IMR-90 (cell line): ENCODE measurements around the gene PHB1. TPM values are rescaled to one million over a fixed set of nuclear protein-coding genes. Genes with fewer than 3 reads are reported as not detected.
"Not testable (repeated sequence)": the region's sequence is repeated elsewhere in the genome, so short reads cannot be mapped to it uniquely, and the experiment has no call there.

ENCODE experiments used
- ATAC-seq: fragments of 200-7000 bp; cut with Tn5 transposase; 2 replicates; pipeline ENCODE4 v1.9.1; 2020; ENCODE audit warnings: low read depth, mild to moderate bottlenecking, moderate library complexity
- BruUV-seq: library from RNA; stranded (reverse); fragments of 400-500 nt; replicated peaks from 2 replicates; lab custom pipeline; 2021; lab: Mats Ljungman, UMichigan
- CTCF ChIA-PET: fragments of 300-600 bp; formaldehyde crosslinking; extraction: SDS; loops from one replicate; lab custom pipeline; 2021; ENCODE audit warnings: antibody characterized with exemption; lab: Yijun Ruan, JAX
- POLR2A ChIA-PET: fragments of 300-600 bp; sonication (Branson Sonifier 250); formaldehyde crosslinking; loops from one replicate; lab custom pipeline; 2022; ENCODE audit warnings: antibody characterized with exemption; ENCODE audit not compliant: unreplicated experiment; lab: Charles Lee
- DNase-seq: peaks from one replicate; pipeline ENCODE4 v3.0.0; 2013
- H2AFZ ChIP-seq: replicated peaks from 2 replicates; pipeline ENCODE3; 2013; ENCODE audit warnings: low read length, mild to moderate bottlenecking; ENCODE audit not compliant: poor library complexity
- H2AK5ac ChIP-seq: 2 replicates; pipeline ENCODE4 v1.6.1; 2013; ENCODE audit warnings: low read depth, low read length, inconsistent platforms
- H2AK9ac ChIP-seq: replicated peaks from 2 replicates; pipeline ENCODE3; 2013; ENCODE audit warnings: mild to moderate bottlenecking, low read depth, low read length, moderate library complexity; ENCODE audit not compliant: poor library complexity
- H2BK120ac ChIP-seq: 2 replicates; pipeline ENCODE4 v1.6.1; 2013; ENCODE audit warnings: low read depth, low read length, inconsistent platforms
- H2BK15ac ChIP-seq: 3 replicates; pipeline ENCODE4 v1.6.1; 2013; ENCODE audit warnings: low read depth, low read length, inconsistent platforms
- H2BK20ac ChIP-seq: 2 replicates; pipeline ENCODE4 v1.6.1; 2013; ENCODE audit warnings: low read depth, mild to moderate bottlenecking, inconsistent platforms, low read length, moderate library complexity
- H2BK5ac ChIP-seq: 2 replicates; pipeline ENCODE4 v1.6.1; 2013; ENCODE audit warnings: mild to moderate bottlenecking, low read depth, low read length, inconsistent platforms; ENCODE audit not compliant: poor library complexity, severe bottlenecking
- H3K14ac ChIP-seq: replicated peaks from 2 replicates; pipeline ENCODE4 v1.6.1; 2013; ENCODE audit warnings: low read depth, low read length, inconsistent platforms
- H3K18ac ChIP-seq: 2 replicates; pipeline ENCODE4 v1.6.1; 2013; ENCODE audit warnings: low read depth, low read length, control low read depth
- H3K23ac ChIP-seq: 2 replicates; pipeline ENCODE4 v1.6.1; 2013; ENCODE audit warnings: low read depth, low read length, inconsistent platforms
- H3K27ac ChIP-seq: 2 replicates; pipeline ENCODE4 v1.5.1; 2013; ENCODE audit warnings: mild to moderate bottlenecking, control low read depth, low read length; ENCODE audit not compliant: insufficient read depth
- H3K27me3 ChIP-seq: 2 replicates; pipeline ENCODE4 v1.6.1; 2013; ENCODE audit warnings: low read length; ENCODE audit not compliant: control insufficient read depth, insufficient read depth
- H3K36me3 ChIP-seq: 2 replicates; pipeline ENCODE4 v1.6.1; 2013; ENCODE audit warnings: low read length, mixed read lengths; ENCODE audit not compliant: control insufficient read depth, insufficient read depth
- H3K4ac ChIP-seq: 2 replicates; pipeline ENCODE4 v1.6.1; 2013; ENCODE audit warnings: low read depth, low read length, inconsistent platforms
- H3K4me1 ChIP-seq: 2 replicates; pipeline ENCODE4 v1.6.1; 2013; ENCODE audit warnings: low read length, mixed read lengths; ENCODE audit not compliant: control insufficient read depth, insufficient read depth
- H3K4me2 ChIP-seq: 2 replicates; pipeline ENCODE4 v1.6.1; 2013; ENCODE audit warnings: low read depth, mild to moderate bottlenecking, control low read depth, low read length, moderate library complexity
- H3K4me3 ChIP-seq: 2 replicates; pipeline ENCODE4 v1.5.1; 2013; ENCODE audit warnings: low read depth, mild to moderate bottlenecking, control low read depth, low read length, moderate library complexity; ENCODE audit not compliant: insufficient read depth
- H3K56ac ChIP-seq: 2 replicates; pipeline ENCODE4 v1.6.1; 2013; ENCODE audit warnings: low read length, inconsistent platforms; ENCODE audit not compliant: insufficient read depth; ENCODE audit errors: extremely low read depth
- H3K79me1 ChIP-seq, 2 experiments: 2 replicates each; pipeline ENCODE4 v1.6.1; 2013; ENCODE audit warnings: low read length in 2 of 2, inconsistent platforms in 1 of 2, low read depth in 1 of 2
- H3K9ac ChIP-seq: 2 replicates; pipeline ENCODE4 v1.6.1; 2013; ENCODE audit warnings: low read depth, low read length, control low read depth
- H3K9me1 ChIP-seq: 2 replicates; pipeline ENCODE4 v1.6.1; 2013; ENCODE audit warnings: low read length, inconsistent platforms; ENCODE audit not compliant: insufficient read depth
- H3K9me3 ChIP-seq: 2 replicates; pipeline ENCODE4 v1.6.1; 2013; ENCODE audit warnings: low read length; ENCODE audit not compliant: control insufficient read depth, insufficient read depth
- H4K20me1 ChIP-seq: 2 replicates; pipeline ENCODE4 v1.6.1; 2013; ENCODE audit warnings: low read length, inconsistent platforms; ENCODE audit not compliant: insufficient read depth
- H4K5ac ChIP-seq: 2 replicates; pipeline ENCODE4 v1.6.1; 2013; ENCODE audit warnings: mild to moderate bottlenecking, low read depth, low read length, control low read depth
- H4K8ac ChIP-seq, 2 experiments: 2 replicates each; pipeline ENCODE4 v1.6.1; 2013; ENCODE audit warnings: low read depth in 2 of 2, low read length in 2 of 2, control low read depth in 1 of 2, inconsistent platforms in 1 of 2
- H4K91ac ChIP-seq: 2 replicates; pipeline ENCODE4 v1.6.1; 2013; ENCODE audit warnings: low read depth, low read length, inconsistent platforms; ENCODE audit not compliant: insufficient read depth
- WGBS, 2 experiments: methylation state at CpG; one replicate each; pipeline versions ENCODE4 v1.1.5 to v1.1.7; 2013; ENCODE audit warnings: missing lambda C conversion rate in 2 of 2; ENCODE audit not compliant: insufficient read length in 1 of 2; ENCODE audit errors: extremely low coverage in 2 of 2; 5-methylcytosine and 5-hydroxymethylcytosine counted together
- dilution Hi-C: fragments of 300-500 bp; cut with HindIII; formaldehyde crosslinking; loops from one replicate; pipeline ENCODE4 v1.14.3; 2018; ENCODE audit warnings: low sequenced_read_pairs; ENCODE audit not compliant: unreplicated experiment
- in situ Hi-C: fragments of 300-500 bp; cut with MboI; formaldehyde crosslinking; loops from 3 replicates; pipeline ENCODE4 v1.14.3; 2019; ENCODE audit warnings: low sequenced_read_pairs, inconsistent platforms, mixed read lengths
- intact Hi-C: fragments of 100-400 bp; cut with micrococcal nuclease; formaldehyde crosslinking; loops from 2 replicates; pipeline ENCODE4 v1.10.0; 2022
- polyA plus RNA-seq, 3 experiments: library from polyadenylated mRNA; depleted of rRNA; stranded (reverse); fragments of >200 nt; gene quantifications; 2 replicates each; pipeline ENCODE4 v1.2.3, GENCODE V29; 2012; ENCODE audit warnings: low replicate concordance in 1 of 3
- total RNA-seq: library from RNA; depleted of rRNA; stranded (reverse); fragments of >200 nt; gene quantifications from 2 replicates; pipeline ENCODE4 v1.2.3, GENCODE V29; 2012

The PHB1 gene
- total and polyA plus RNA-seq, 2 of the 4 experiments (the other 2 are of a cell fraction): 283 to 294 TPM

- H3K18ac ChIP-seq, H3K14ac ChIP-seq, ATAC-seq, DNase-seq, POLR2A ChIA-PET, H2AFZ ChIP-seq, H4K91ac ChIP-seq, dilution Hi-C loops, H4K20me1 ChIP-seq, H3K27ac ChIP-seq, CTCF ChIA-PET, H3K9me3 ChIP-seq, H2AK5ac ChIP-seq, H2BK120ac ChIP-seq, H2BK5ac ChIP-seq, H3K9ac ChIP-seq, H4K5ac ChIP-seq, intact Hi-C loops, H3K23ac ChIP-seq, H2BK15ac ChIP-seq, H2BK20ac ChIP-seq, H4K8ac ChIP-seq, H3K79me1 ChIP-seq, H3K4ac ChIP-seq, H3K36me3 ChIP-seq, H3K4me1 ChIP-seq, H3K56ac ChIP-seq, in situ Hi-C loops, H3K9me1 ChIP-seq, H2AK9ac ChIP-seq, H3K4me3 ChIP-seq, H3K27me3 ChIP-seq, BruUV-seq, H3K4me2 ChIP-seq: not testable (repeated sequence)
- WGBS, 2 experiments: 95% methylated on average over 8 of the region's 23 CpGs; no CpG with 5 or more reads in 1 of the 2 experiments
Observed at GRCh38 chr17:49419761-49420160, 5.1 kb upstream of the PHB1 start.

- H3K27ac ChIP-seq, H4K8ac ChIP-seq, H3K4me3 ChIP-seq, H3K23ac ChIP-seq, H2BK120ac ChIP-seq, H3K9me1 ChIP-seq, intact Hi-C loops, H4K91ac ChIP-seq, H3K36me3 ChIP-seq, dilution Hi-C loops, H3K18ac ChIP-seq, H3K4me1 ChIP-seq, POLR2A ChIA-PET, H3K4ac ChIP-seq, DNase-seq, H2BK15ac ChIP-seq, H3K56ac ChIP-seq, H2BK5ac ChIP-seq, H2AK5ac ChIP-seq, H3K14ac ChIP-seq, H2AFZ ChIP-seq, H3K27me3 ChIP-seq, H3K4me2 ChIP-seq, CTCF ChIA-PET, H2BK20ac ChIP-seq, H3K9ac ChIP-seq, H4K5ac ChIP-seq, H4K20me1 ChIP-seq, H3K9me3 ChIP-seq, H3K79me1 ChIP-seq, H2AK9ac ChIP-seq, ATAC-seq, BruUV-seq, in situ Hi-C loops: not testable (repeated sequence)
- WGBS, 2 experiments: 78% methylated on average over 5 of the region's 32 CpGs; no CpG with 5 or more reads in 1 of the 2 experiments
Observed at GRCh38 chr17:49418754-49419740, 4.4 kb upstream of the PHB1 start.
